ELR (cell line): ENCODE data around the gene TCEAL8.
"Not testable (repeated sequence)": the region's sequence is repeated elsewhere in the genome, so short reads cannot be mapped to it uniquely, and the experiment has no call there.

Experiments
- DNase-seq: peaks from one replicate; pipeline ENCODE4 v3.0.0-alpha.2; 2015; ENCODE audit warnings: low read depth

The TCEAL8 gene, protein sequence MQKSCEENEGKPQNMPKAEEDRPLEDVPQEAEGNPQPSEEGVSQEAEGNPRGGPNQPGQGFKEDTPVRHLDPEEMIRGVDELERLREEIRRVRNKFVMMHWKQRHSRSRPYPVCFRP

DNA sequence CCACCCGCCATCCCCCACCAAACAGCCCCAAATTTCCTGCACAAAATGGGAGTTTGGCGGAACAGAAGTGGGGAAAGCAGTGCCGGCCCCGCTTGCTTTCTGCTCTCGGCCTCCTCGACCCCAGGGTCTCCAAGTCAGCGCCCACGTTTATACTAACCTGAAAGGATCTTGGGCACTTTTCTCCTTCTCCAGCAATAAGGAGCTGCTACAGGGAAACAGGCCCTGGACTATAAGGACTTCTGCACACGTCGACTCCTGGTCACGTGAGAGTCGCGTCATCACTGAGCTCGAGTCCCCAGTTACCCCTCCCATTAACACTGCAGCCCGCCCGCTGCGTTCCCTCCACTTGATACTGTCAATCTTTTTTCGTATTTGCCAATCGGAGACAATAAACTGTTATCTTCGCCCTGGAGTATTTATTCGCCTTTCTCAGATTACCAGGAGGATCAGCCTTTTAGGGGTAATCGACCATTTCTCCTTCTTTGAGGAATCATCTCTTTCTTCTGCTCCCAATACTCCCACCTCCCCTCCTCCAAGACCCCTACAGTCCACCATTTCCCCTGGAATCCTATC, at the start of gene TCEAL8:
Gene TCEAL8, minus strand, starts transcription at position 235 of the 573 bp plus-strand sequence. CDS start 1,176 bp downstream, outside the sequence.
- DNase-seq = peak; percentile 74

DNA sequence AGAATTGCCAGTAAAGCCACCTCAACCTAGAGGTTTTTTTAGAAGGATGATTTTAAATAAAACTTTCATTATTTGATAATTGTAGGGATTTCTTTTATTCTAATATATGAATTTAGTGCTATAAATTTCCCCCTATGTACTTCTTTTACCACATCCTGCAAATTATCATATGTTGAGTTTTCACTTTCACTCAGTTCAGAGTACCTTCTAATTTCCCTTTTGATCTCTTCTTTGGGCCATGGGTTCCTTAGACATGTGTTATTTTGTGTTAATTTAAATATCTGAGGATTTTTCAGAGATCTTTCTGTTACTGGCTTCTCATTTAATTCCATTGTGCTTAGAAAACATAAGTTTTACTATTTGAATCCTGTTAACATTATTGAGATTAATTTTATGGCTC, 49.8 kb upstream of the TCEAL8 start:
- DNase-seq = no peak

DNA sequence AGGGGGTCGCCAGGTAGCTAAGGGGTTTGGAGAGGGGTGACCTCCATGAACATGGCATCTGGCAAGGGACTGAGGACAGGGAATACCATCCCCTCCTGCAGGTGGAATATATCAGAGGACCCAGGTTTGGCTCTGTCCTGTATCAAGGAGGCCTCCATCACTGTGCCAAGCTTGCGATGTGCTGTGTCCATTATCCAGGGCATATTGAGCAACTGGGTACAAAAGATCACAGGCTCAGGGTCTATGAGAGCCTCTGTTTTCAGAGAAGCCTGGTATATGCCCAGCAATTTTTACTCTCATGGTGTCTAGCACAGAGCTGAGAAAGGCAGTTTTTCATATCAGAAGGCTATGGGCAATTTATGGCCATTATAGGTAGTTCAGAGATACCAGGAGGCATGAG, 38.2 kb upstream of the TCEAL8 start:
- DNase-seq = no peak

DNA sequence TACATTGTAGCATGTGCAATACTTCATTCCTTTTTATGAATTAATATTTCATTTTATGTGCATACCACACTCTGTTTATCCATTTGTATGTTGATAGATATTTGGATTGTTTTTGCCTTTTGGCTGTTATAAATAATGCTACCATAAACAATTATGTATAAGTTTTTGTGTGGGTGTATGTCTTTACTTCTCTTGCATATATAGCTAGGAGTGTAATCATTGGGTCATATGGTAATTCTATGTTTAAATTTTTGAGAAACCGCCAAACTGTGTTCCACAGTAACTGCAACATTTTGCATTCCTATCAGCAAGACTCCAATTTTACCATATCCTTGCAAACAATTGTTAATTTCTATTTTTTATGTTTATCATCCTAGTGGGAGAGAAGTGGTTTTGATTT, 24.7 kb upstream of the TCEAL8 start:
- no peak for DNase-seq

DNA sequence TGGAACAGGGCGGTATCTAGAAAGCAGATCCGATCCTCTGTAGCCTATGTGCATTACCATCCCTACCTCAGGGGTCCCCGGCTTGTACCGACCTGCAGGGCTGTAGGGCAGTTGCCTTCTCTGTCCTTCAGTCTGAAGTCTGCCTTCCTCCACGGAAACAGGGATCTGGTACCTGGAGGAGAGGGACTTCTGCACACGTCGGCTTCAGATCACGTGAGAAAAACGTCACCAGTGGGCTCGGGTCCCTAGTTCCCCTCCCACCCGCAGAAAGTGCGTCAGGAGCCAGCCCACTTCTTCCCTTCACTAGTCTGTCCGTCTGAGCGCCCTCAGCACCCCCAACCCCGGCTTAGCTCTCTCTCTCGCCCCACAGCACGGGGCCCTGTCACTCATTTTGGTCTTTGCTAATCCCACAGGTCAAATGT, 21.6 kb upstream of the TCEAL8 start, which contains the start of gene TCEAL5:
Gene TCEAL5, minus strand, starts transcription at position 170 of the 422 bp plus-strand sequence. CDS start 2,187 bp downstream, outside the sequence.
- DNase-seq = no peak

DNA sequence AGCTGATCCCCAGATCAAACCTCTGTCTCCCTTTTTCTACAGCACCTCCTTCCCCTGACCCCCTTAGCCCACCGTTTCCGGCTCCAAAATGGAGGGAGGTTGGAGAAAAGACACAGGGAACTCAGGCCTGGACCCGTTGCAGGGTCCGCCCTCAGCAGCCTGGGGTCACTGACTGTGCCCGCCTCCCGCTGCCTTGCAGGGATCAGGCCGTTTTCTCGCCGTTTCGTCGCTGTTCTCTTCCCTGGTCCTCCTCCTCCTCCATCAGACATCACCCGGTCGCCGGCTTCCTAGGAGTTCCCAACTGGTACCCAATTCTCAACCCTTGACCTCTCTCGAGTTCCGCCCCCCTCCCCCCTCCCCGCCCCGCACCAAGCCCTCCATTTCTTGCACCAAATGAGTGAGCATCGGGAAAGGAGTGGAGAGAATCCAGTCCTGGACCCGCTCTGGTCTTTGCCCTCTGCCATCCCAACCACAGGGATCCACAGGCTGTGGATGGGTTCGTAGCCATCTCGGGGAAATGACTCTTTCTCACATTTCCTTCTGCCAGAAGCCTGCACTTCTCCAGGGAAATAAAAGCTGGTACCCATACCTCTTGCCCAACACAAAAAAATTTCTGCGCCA, 21.1 kb upstream of the TCEAL8 start:
- no peak for DNase-seq

DNA sequence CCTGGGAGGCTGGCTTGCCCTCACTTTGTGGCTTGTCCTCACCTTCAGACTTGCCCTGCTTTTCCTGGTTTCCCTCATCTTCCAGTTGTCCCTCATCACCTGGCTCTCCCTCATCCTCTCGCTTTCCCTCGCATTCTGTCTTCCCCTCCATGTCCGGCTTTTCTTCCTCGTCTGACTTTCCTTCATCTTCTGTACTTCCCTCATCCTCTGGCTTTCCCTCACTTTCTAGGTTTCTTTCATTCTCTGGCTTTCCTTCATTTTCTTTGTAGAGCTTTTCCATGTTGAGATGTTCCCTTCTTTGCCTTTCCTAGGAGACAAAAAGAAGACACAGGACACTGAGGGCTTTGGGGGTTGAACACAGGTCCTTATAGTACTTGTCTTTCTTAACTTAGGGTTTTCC, 19.3 kb upstream of the TCEAL8 start:
- DNase-seq = no peak

DNA sequence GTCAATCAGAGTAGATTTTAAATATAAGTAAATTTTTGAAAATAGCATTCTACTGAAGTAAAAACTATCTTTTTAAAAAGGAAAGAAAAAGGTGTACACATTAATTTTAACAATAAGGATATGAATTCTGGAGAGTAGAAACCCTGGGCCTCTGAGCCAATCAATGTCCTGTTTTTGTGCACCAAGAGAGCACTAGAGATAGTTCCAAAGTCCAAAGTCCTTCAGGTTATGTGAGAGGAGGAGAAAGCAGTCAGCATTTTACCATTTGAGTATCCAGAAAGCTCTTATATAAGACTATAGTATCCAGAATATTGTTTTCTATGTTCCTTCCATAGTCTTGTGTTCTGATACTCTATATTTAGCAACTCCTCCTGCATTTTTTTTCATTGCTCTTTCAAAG, 3.3 kb upstream of the TCEAL8 start:
- no peak for DNase-seq

DNA sequence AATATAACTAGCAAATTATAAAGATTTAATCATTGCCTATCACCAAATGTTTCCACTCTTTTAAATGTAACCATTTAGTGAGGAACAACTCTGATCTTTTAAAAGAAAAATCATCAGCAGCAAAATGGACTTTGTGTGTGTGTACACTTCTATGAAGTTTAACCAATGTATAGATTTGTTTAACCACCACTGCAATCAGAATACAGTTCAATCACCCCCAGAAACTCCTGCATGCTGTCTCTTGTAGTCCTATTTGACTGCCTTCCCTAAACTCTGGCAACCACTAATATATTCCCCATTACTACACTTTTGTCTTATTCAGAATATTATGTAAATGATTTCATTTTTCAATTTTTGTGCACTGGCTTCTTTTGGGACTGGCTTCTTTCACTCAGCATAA, 1.7 kb upstream of the TCEAL8 start:
- DNase-seq = no peak

DNA sequence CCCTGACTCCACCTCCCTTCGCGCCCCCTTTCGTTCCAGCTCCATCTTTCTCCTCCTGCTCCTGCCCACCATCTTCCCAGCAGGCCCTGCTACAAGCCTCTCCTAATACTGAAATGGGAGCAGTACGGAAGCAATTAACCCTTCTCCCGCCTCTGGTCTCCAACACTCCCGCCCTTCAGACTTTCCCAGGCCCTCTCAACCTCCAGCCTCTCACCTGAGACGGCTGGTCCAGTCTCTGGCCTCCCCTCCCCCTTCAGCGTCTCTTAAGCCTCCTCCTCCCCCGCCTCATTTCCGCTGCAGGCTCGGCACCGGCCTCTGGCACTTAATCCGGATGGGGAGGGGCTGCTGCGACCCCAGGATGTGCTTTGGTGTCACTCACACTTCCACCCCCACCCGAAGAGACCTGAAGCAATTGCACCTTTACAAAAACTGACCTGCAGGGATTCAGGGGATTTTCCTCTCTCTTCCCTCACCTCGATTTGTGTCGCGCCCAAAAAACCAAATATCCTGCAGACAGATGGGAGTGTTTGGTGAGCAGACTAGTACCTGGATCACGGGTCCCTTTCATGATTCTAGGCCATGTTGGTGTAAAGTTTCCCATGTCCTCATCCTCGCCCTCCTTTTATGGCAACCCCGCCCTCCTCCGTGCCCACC, 657 bp downstream of the TCEAL8 start:
- peak; percentile 43 for DNase-seq

DNA sequence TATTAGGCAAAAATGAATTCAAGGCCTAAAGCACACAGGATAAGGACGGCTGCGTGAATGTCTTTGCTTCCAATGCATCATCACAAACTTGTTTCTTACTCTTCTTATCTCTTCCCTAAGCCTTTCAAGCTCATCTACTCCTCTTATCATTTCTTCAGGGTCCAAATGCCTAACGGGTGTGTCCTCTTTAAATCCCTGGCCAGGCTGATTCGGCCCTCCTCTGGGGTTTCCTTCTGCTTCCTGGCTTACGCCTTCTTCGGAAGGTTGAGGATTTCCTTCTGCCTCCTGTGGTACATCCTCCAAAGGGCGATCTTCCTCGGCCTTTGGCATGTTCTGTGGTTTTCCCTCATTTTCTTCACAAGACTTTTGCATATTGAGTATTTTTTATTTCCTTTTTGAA, 1.3 kb downstream of the TCEAL8 start:
- DNase-seq = peak; percentile 2

DNA sequence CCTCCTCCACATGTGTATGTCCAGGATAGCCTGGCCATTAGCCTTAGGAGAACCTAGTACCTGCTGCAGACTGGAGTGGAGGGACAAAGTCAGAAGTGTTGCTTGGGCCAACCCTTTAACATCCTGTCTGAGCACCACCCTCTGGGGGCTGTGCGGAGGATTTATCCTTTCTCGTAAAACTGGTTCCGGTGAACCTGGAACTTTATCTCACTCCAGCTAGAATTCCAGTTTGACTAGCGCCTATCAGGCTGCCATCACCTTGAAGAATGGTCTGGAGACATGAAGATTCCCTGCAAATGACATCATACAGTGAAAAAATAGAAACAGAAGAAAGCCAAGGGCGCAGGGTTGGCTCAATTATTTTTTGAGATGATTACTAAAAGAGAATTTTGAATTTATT, 4.0 kb downstream of the TCEAL8 start:
- no peak for DNase-seq

DNA sequence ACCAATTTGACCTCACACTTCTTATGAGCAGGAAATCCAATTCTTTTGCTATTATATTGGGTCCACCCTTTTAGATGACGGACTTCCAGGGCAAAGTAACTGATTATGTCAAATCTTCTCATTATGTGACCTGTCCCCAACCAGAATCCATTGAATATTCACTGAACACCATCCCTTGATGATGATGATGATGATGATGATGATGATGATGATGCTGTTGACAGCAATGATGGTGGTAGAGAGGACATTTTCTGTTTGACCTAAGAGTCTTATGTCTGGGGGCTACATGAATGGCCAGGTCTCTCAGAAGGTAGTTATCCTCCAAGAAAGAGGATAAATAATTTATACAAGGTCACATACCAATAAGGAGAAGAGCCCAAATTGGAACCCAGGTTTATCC, 5.2 kb downstream of the TCEAL8 start:
- no peak for DNase-seq

DNA sequence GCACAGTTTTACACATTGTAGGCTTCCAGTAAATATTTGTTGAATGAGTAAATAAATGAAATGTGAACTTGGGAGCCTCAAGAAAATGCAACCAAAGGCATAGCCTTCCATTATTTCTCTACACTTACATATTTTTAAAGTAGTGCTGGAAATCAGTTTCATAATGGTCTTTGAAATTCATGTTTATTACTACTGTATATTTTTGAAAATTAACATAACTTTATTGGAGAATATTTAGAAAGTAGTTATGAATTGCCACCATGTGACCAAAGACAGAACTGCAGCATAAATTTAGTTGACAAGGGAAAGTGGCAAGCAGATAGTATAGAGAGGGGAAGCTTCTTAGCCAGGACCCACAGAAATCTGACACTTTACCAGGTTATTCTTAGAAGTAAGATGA, 6.4 kb downstream of the TCEAL8 start:
- peak; percentile 22 for DNase-seq

DNA sequence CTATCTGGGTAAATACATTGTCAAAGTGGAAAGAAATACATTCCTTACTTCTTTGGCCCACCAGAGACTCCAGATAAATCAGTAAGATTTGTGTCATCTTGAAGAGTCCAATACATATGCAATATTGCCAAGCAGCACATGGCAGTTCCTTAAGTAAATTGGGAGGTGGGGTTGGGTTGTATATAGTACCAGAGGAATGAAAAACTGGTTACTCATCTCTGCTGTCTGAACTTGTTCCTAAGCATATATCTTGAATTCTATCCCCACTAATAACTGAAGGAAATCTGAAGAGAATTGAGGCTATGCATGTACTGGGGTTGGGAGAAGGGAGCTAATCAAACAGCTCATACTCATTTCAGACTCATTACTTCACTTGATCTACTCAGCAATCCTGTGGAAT, 14.8 kb downstream of the TCEAL8 start:
- no peak for DNase-seq

DNA sequence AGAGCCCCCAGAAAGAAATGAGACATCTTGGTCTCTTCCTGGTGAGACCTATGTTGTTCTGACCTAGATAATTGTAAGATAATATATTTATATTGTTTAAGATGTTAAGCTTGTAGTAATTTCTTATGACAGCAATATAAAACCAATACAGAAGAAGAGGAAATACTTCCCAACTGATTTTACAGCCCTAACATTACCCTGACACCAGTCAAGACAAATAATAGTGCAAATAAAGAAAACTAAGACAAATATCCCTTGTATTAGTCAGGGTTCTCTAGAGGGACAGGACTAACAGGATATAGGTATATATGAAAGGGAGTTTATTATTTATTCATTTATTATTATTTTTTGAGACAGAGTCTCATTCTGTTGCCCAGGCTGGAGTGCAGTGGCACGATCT, 18.7 kb downstream of the TCEAL8 start:
- no peak for DNase-seq

DNA sequence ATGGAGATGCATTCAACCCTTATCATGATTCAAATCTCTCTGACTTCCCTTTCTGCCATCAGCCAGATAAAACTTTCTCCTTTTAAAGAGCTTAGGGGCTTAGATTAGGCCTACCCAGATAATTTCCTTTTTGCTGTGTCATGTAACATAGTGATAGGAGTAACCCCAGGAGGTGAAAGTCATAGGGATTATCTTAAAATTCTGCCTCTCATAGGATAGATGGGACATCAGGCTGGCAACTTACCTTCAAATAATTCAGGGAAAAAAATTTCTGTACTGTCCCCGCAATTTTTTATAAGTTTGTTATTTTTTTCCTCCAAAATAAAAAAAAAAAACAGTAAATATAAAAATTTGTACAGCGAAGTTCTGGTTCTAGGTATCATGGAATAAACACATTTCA, 19.3 kb downstream of the TCEAL8 start:
- not testable (repeated sequence) for DNase-seq

DNA sequence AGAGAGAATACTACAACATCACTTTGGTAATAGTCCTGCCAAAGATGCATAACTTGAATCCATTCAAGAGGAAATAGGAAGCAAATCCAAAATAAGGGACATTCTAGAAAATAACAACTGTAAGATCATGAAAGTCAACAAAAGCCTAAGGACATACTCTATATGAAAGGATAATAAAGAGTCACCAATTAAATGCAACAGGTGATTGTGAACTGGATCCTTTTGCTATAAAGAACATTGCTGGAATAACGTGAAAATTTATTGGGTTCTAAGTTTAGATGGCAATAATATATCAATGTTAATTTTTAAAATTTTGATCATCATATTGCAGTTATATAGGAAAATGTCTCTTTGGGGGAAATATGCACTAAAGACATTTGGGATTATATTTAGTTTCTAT, 20.1 kb downstream of the TCEAL8 start:
- no peak for DNase-seq

DNA sequence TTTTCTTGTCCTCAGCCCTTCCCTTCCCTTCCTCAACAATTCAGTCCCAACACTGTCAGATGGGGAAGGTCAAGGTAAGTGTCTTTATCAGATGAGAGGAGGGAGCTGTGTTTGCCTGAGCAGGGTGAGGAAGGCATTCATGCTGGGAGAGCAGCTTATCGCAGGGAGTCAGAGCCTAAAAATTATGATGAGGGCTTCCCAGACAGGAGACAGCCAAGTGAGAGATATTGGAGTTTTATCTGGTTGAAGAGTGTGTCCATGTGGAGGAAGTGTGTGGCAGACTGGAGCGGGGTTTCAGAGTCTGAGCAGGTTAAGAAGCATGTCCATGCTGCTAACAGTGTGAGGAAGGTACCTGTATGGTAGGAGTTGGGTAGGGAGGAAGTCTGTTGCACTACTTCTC, 21.7 kb downstream of the TCEAL8 start:
- no peak for DNase-seq

DNA sequence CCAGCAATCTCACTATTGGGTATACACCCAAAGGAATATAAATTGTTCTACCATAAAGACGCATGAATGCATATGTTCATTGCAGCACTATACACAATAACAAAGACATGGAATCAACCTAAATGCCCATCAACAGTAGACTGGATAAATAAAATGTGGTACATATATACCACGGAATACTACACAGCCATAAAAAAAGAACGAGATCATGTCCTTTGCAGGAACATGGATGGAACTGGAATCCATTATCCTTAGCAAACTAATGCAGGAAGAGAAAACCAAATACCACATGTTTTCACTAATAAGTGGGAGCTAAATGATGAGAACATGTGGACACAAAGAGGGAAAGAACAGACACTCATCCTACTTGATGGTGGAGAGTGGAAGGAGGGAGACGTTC, 29.0 kb downstream of the TCEAL8 start:
- not testable (repeated sequence) for DNase-seq

DNA sequence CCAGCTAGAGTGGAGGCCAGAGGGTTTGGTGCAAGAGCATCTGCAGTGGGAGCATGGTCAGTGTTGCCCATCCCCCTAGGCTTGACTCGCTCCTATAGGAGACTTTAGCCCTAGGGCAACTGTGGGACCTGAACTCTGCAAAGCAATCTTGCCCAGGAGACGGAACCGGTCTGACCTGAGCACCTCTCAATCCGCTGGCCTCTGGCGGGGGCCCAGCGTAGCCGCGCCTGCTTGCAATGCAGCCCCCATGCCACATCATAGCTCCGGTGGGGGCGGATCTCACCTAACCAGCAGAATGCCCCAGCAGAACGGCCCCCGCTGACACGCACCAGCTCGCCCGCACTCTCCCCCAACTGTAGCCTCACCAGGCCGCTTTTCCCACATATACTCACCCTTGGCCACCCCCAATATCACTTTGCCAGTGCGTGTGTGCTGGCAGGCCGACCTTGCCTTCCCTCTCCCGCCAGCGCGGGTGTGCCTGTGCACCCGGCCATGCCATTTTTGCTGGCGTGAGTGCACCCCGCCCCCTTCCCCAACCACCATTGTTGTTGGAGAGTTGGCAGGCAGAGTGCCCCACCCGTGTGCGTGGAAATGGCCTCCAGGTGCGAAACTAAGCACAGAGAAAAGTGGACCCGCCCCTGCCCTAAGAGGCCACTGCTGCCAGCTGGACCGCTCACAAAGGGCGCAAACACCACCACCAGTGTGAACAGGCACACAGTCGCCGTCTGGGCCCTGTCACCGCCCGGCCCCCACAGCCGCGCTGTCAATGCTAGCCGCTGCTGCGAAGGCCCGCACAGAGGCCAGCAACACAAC, 34.2 kb downstream of the TCEAL8 start:
- DNase-seq = no peak

DNA sequence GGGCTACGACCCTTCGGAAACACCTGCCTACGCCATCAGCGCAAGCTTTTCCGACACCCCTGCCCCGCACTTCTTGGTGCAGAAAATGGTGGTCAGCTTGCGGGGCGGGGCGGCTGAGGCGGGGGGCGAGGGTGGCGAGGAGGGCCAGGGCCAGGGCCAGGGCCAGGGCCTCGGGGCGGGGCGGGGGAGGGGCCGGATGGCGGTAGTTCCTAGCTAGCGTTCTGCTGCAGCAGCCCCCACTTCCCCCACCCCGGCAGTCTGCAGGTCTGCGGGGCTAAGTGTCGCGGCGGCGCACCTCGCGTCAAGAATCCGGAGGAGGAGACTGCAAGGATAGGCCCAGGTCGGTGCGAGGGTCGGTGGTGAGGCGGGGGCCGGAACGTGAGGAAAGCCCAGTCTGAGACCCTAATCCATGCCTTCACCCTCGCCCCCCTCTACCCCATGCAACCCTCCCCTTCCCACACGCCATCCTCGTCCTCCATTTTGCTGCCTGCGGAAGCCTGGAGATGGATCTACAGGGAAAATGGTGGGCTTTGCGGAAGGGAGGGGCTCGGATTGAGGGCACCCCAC, 39.4 kb downstream of the TCEAL8 start:
- DNase-seq = peak; percentile 22
